Measurements from ENCODE around the gene N4BP2L2. TPM values are rescaled to one million over a fixed set of nuclear protein-coding genes. Genes with fewer than 3 reads are reported as not detected.
A peak's percentile ranks its signal among the peaks of the same experiment; 100 is the strongest.

The N4BP2L2 gene
- total and polyA plus RNA-seq, 2 donors (not counting 3 experiments of a cell fraction or from before 2014, with no cell fraction given) = 21.7 to 101 TPM

GRCh38 chr13:32417995-32418394 is 120.6 kb downstream of the N4BP2L2 start:
- dilution Hi-C loops (cut with MboI; ENCODE audit: extremely low pct_ligation_motif_present, low sequenced_read_pairs) = no loop called here
- Histone ChIP-seq H3K27me3 (ENCODE audit: control insufficient read depth in 2 of 2, insufficient read depth in 2 of 2, low read length in 2 of 2) (no peaks in the 10 kb centered on the region), H3K79me2 (ENCODE audit: control insufficient read depth, insufficient read depth, low read length) (no peaks in the 10 kb centered on the region), H2AFZ (ENCODE audit: low read depth, low read length) (no peak overlapping the region), H3K4me1 (ENCODE audit: control insufficient read depth, extremely low read depth, insufficient read depth, low read length) (no peaks in the 10 kb centered on the region), H4K20me1 (replicated peaks; ENCODE audit: control insufficient read depth, extremely low read depth, insufficient read depth, low read length) (no peaks in the 10 kb centered on the region), H3K9me1 (replicated peaks; ENCODE audit: control insufficient read depth, extremely low read depth, insufficient read depth, low read length) (no peaks in the 10 kb centered on the region), H3K9ac (replicated peaks; ENCODE audit: extremely low read depth, insufficient read depth, low read length) (no peak overlapping the region), H3K9me3 (replicated peaks; ENCODE audit: control insufficient read depth, insufficient read depth, low read length) (no peaks in the 10 kb centered on the region), H3K36me3 (ENCODE audit: control insufficient read depth in 2 of 2, extremely low read depth in 1 of 2, insufficient read depth in 2 of 2, low read length in 2 of 2) (no peaks in the 10 kb centered on the region), H3K4me3 (replicated peaks in 1 of 3; ENCODE audit: insufficient read depth in 1 of 3, low read depth in 1 of 3, low read length in 3 of 3) (no peak overlapping the region), H3K27ac (ENCODE audit: insufficient read depth, low read depth, low read length) (no peak overlapping the region), H3K4me2 (ENCODE audit: insufficient read depth, low read length) (no peak overlapping the region)
- ChIA-PET CTCF (no interaction called here), POLR2A (no interaction called here)
- no TSS peak for BruUV-seq (replicated peaks)
- DNase-seq (ENCODE audit: low read depth, low spot score) (no peak), FAIRE-seq (no peak)
- no peak for TF ChIP-seq JUN (IDR thresholded peaks at IDR 0.05; ENCODE audit: borderline replicate concordance, insufficient read depth, insufficient read length, low read depth)
- TF ChIP-seq EZH2 (IDR thresholded peaks at IDR 0.05; ENCODE audit: borderline replicate concordance, low read depth, low read length, severe bottlenecking) = no peak
- TF ChIP-seq, protein P1, sequence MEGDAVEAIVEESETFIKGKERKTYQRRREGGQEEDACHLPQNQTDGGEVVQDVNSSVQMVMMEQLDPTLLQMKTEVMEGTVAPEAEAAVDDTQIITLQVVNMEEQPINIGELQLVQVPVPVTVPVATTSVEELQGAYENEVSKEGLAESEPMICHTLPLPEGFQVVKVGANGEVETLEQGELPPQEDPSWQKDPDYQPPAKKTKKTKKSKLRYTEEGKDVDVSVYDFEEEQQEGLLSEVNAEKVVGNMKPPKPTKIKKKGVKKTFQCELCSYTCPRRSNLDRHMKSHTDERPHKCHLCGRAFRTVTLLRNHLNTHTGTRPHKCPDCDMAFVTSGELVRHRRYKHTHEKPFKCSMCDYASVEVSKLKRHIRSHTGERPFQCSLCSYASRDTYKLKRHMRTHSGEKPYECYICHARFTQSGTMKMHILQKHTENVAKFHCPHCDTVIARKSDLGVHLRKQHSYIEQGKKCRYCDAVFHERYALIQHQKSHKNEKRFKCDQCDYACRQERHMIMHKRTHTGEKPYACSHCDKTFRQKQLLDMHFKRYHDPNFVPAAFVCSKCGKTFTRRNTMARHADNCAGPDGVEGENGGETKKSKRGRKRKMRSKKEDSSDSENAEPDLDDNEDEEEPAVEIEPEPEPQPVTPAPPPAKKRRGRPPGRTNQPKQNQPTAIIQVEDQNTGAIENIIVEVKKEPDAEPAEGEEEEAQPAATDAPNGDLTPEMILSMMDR (IDR thresholded peaks at IDR 0.05; ENCODE audit: extremely low read depth in 1 of 2, insufficient read depth in 1 of 2, low read depth in 1 of 2, low read length in 2 of 2) = no peak
- intact Hi-C loops (cut with micrococcal nuclease) = no loop called here

- Histone ChIP-seq H3K4me1 (ENCODE audit: control insufficient read depth, extremely low read depth, insufficient read depth, low read length) (peaks cover 2% of the 10 kb centered on the region), H3K9ac (replicated peaks; ENCODE audit: extremely low read depth, insufficient read depth, low read length) (no peak overlapping the region), H3K9me1 (replicated peaks; ENCODE audit: control insufficient read depth, extremely low read depth, insufficient read depth, low read length) (no peaks in the 10 kb centered on the region), H2AFZ (ENCODE audit: low read depth, low read length) (no peak overlapping the region), H3K36me3 (ENCODE audit: control insufficient read depth in 2 of 2, extremely low read depth in 1 of 2, insufficient read depth in 2 of 2, low read length in 2 of 2) (no peaks in the 10 kb centered on the region), H3K9me3 (replicated peaks; ENCODE audit: control insufficient read depth, insufficient read depth, low read length) (no peaks in the 10 kb centered on the region), H3K4me3 (replicated peaks in 1 of 3; ENCODE audit: insufficient read depth in 1 of 3, low read depth in 1 of 3, low read length in 3 of 3) (no peak overlapping the region), H3K79me2 (ENCODE audit: control insufficient read depth, insufficient read depth, low read length) (no peaks in the 10 kb centered on the region), H4K20me1 (replicated peaks; ENCODE audit: control insufficient read depth, extremely low read depth, insufficient read depth, low read length) (no peaks in the 10 kb centered on the region), H3K27ac (ENCODE audit: insufficient read depth, low read depth, low read length) (no peak overlapping the region), H3K27me3 (ENCODE audit: control insufficient read depth in 2 of 2, insufficient read depth in 2 of 2, low read length in 2 of 2) (no peaks in the 10 kb centered on the region), H3K4me2 (ENCODE audit: insufficient read depth, low read length) (no peak overlapping the region)
- FAIRE-seq (peak; percentile 49), DNase-seq (ENCODE audit: low read depth, low spot score) (no peak)
- dilution Hi-C loops (cut with MboI; ENCODE audit: extremely low pct_ligation_motif_present, low sequenced_read_pairs) = no loop called here
- TF ChIP-seq, protein P1 (IDR thresholded peaks at IDR 0.05; ENCODE audit: extremely low read depth in 1 of 2, insufficient read depth in 1 of 2, low read depth in 1 of 2, low read length in 2 of 2) = peak; percentile 52 to 58
- TF ChIP-seq JUN (IDR thresholded peaks at IDR 0.05; ENCODE audit: borderline replicate concordance, insufficient read depth, insufficient read length, low read depth) = no peak
- BruUV-seq (replicated peaks) = no TSS peak
- ChIA-PET CTCF (interaction anchor here (0.8 to 1.2 kb wide), 4 partner anchors 10 to 505 kb away, joined by 3 to 4 read pairs (median 3); no protein-coding TSS in a partner anchor), POLR2A (no interaction called here)
- intact Hi-C loops (cut with micrococcal nuclease) = no loop called here
Measured at GRCh38 chr13:32415019-32415418, 123.6 kb downstream of the N4BP2L2 start.
